ENCODE data around the gene NSG1. TPM values are rescaled to one million over a fixed set of nuclear protein-coding genes. Genes with fewer than 3 reads are reported as not detected.

NSG1 gene
- total and polyA plus RNA-seq, 2 experiments from 2014 or later = 30.2 to 70.1 TPM

GRCh38 chr4:4364486-4365208, 22.3 kb upstream of the NSG1 start:
- Histone ChIP-seq H4K20me1 (ENCODE audit: insufficient read depth, poor library complexity, severe bottlenecking) (no peaks in the 10 kb centered on the region), H3K4me1 (ENCODE audit: insufficient read depth) (no peaks in the 10 kb centered on the region), H2AFZ (no peak overlapping the region), H3K79me2 (no peaks in the 10 kb centered on the region), H3K27ac (no peak overlapping the region), H3K9me2 (replicated peaks; ENCODE audit: insufficient read depth) (no peaks in the 10 kb centered on the region), H3K36me3 (replicated peaks; ENCODE audit: insufficient read depth, low read depth) (no peaks in the 10 kb centered on the region), H3K4me3 (no peak overlapping the region), H3K9me3 (ENCODE audit: low read depth) (no peaks in the 10 kb centered on the region), H3K27me3 (no peaks in the 10 kb centered on the region), H3K4me2 (no peak overlapping the region)
- TF ChIP-seq EZH2phosphoT487 (IDR thresholded peaks at IDR 0.05; ENCODE audit: low read depth, severe bottlenecking, unreplicated experiment) (no peak), EZH2 (IDR thresholded peaks at IDR 0.05; ENCODE audit: borderline replicate concordance) (no peak)
- TF ChIP-seq, protein P1, sequence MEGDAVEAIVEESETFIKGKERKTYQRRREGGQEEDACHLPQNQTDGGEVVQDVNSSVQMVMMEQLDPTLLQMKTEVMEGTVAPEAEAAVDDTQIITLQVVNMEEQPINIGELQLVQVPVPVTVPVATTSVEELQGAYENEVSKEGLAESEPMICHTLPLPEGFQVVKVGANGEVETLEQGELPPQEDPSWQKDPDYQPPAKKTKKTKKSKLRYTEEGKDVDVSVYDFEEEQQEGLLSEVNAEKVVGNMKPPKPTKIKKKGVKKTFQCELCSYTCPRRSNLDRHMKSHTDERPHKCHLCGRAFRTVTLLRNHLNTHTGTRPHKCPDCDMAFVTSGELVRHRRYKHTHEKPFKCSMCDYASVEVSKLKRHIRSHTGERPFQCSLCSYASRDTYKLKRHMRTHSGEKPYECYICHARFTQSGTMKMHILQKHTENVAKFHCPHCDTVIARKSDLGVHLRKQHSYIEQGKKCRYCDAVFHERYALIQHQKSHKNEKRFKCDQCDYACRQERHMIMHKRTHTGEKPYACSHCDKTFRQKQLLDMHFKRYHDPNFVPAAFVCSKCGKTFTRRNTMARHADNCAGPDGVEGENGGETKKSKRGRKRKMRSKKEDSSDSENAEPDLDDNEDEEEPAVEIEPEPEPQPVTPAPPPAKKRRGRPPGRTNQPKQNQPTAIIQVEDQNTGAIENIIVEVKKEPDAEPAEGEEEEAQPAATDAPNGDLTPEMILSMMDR (IDR thresholded peaks at IDR 0.05; ENCODE audit: poor library complexity) = no peak
- DNase-seq (ENCODE audit: low spot score) = no peak
- WGBS (ENCODE audit: low lambda C conversion rate, missing lambda C conversion rate) = 78% methylated on average over 9 of the region's 9 CpGs

GRCh38 chr4:4368809-4369580, 17.9 kb upstream of the NSG1 start:
- Histone ChIP-seq H3K4me1 (ENCODE audit: insufficient read depth) (no peaks in the 10 kb centered on the region), H3K36me3 (replicated peaks; ENCODE audit: insufficient read depth, low read depth) (no peaks in the 10 kb centered on the region), H4K20me1 (ENCODE audit: insufficient read depth, poor library complexity, severe bottlenecking) (no peaks in the 10 kb centered on the region), H3K9me3 (ENCODE audit: low read depth) (no peaks in the 10 kb centered on the region), H3K79me2 (no peaks in the 10 kb centered on the region), H3K4me3 (no peak overlapping the region), H3K4me2 (no peak overlapping the region), H3K9me2 (replicated peaks; ENCODE audit: insufficient read depth) (no peaks in the 10 kb centered on the region), H3K27me3 (no peaks in the 10 kb centered on the region), H3K27ac (no peak overlapping the region), H2AFZ (no peak overlapping the region)
- WGBS (ENCODE audit: low lambda C conversion rate, missing lambda C conversion rate) = 86% methylated on average over 11 of the region's 11 CpGs
- TF ChIP-seq, protein P1 (IDR thresholded peaks at IDR 0.05; ENCODE audit: poor library complexity) = no peak
- TF ChIP-seq EZH2 (IDR thresholded peaks at IDR 0.05; ENCODE audit: borderline replicate concordance) = no peak
- no peak for TF ChIP-seq EZH2phosphoT487 (IDR thresholded peaks at IDR 0.05; ENCODE audit: low read depth, severe bottlenecking, unreplicated experiment)
- no peak for DNase-seq (ENCODE audit: low spot score)

DNA sequence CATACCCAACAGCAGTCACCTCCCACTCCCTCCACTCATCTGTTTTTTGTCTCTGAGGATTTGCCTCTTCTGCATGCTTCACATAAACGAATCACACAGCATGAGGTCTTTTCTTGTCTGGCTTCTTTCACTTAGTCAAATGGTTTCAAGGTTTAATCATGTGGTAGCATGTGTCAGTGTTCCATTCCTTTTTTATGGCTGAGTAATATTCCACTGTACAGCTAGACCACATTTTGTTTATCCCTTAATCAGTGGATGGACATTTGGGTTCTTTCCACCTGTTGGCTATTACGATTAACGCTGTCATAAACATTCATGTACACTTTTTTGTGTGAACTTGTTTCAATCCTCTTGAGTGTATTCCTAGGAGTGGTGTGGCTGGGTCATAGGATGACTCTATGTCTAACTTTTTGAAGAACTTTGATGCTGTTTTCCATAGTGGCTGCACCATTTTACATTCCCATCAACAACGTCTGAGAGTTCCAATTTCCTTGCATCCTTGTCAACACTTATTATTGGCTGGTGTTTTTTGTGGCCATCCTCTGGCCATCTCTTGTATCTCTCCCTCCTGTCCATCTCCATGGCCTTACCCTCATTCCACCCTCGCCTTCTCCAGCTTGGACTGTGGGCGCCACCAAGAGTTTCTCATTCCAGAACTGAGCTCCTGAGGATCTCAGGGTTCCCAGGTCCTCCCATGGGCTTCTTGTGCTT, 12.4 kb upstream of the NSG1 start:
- no peak for TF ChIP-seq EZH2 (IDR thresholded peaks at IDR 0.05; ENCODE audit: borderline replicate concordance)
- TF ChIP-seq, protein P1 (IDR thresholded peaks at IDR 0.05; ENCODE audit: poor library complexity) = no peak
- H3K36me3 ChIP-seq (replicated peaks; ENCODE audit: insufficient read depth, low read depth) = no peaks in the 10 kb centered on the region
- no peak overlapping the region for H2AFZ ChIP-seq
- H3K4me3 ChIP-seq = no peak overlapping the region
- H3K9me3 ChIP-seq (ENCODE audit: low read depth) = no peaks in the 10 kb centered on the region
- 81% methylated on average over 6 of the region's 6 CpGs for WGBS (ENCODE audit: low lambda C conversion rate, missing lambda C conversion rate)
- no peaks in the 10 kb centered on the region for H3K9me2 ChIP-seq (replicated peaks; ENCODE audit: insufficient read depth)
- H3K79me2 ChIP-seq = no peaks in the 10 kb centered on the region
- no peak overlapping the region for H3K4me2 ChIP-seq
- no peaks in the 10 kb centered on the region for H4K20me1 ChIP-seq (ENCODE audit: insufficient read depth, poor library complexity, severe bottlenecking)
- no peaks in the 10 kb centered on the region for H3K27me3 ChIP-seq
- H3K27ac ChIP-seq = no peak overlapping the region
- DNase-seq (ENCODE audit: low spot score) = no peak
- H3K4me1 ChIP-seq (ENCODE audit: insufficient read depth) = no peaks in the 10 kb centered on the region
